ENCODE results near the gene IRAK1. TPM values are rescaled to one million over a fixed set of nuclear protein-coding genes. Genes with fewer than 3 reads are reported as not detected.

The IRAK1 gene
- total RNA-seq, 2 donors from 2014 or later, result 71.0 to 83.9 TPM

GRCh38 chrX:153970357-153971123 lies 49.2 kb downstream of the IRAK1 start:
- no peaks in the 10 kb centered on the region for H3K9me3 ChIP-seq
- peaks cover 19 to 51% of the 10 kb centered on the region in 2 donors for H3K4me1 ChIP-seq (ENCODE audit: control insufficient read depth in 1 of 2, low read depth in 2 of 2)
- H3K4me3 ChIP-seq, result peak overlapping the region; percentile 87
- no peaks in the 10 kb centered on the region for H3K36me3 ChIP-seq
- DNase-seq (ENCODE audit: low spot score), result no peak
- no peaks in the 10 kb centered on the region for H3K27me3 ChIP-seq (replicated peaks; ENCODE audit: insufficient read depth)
- peak; percentile 40 for ATAC-seq (ENCODE audit: insufficient number of reproducible peaks, low FRiP score, low read depth)
- no peak for TF ChIP-seq CTCF (IDR thresholded peaks at IDR 0.05)
- peak overlapping the region; percentile 96 to 98 for H3K27ac ChIP-seq

GRCh38 chrX:153969904-153970356 lies 49.8 kb downstream of the IRAK1 start:
- no peaks in the 10 kb centered on the region for H3K27me3 ChIP-seq (replicated peaks; ENCODE audit: insufficient read depth)
- H3K36me3 ChIP-seq, result no peaks in the 10 kb centered on the region
- H3K9me3 ChIP-seq, result no peaks in the 10 kb centered on the region
- H3K4me1 ChIP-seq (ENCODE audit: control insufficient read depth in 1 of 2, low read depth in 2 of 2), result peaks cover 19 to 53% of the 10 kb centered on the region in 2 donors
- peak overlapping the region; percentile 87 for H3K4me3 ChIP-seq
- DNase-seq (ENCODE audit: low spot score), result no peak
- no peak for ATAC-seq (ENCODE audit: insufficient number of reproducible peaks, low FRiP score, low read depth)
- peak overlapping the region; percentile 74 to 98 for H3K27ac ChIP-seq
- TF ChIP-seq CTCF (IDR thresholded peaks at IDR 0.05), result no peak

- no peaks in the 10 kb centered on the region for H3K36me3 ChIP-seq
- no peak for DNase-seq (ENCODE audit: low spot score)
- no peak for TF ChIP-seq CTCF (IDR thresholded peaks at IDR 0.05)
Measured at GRCh38 chrX:153969125-153969903, 50.4 kb downstream of the IRAK1 start.

GRCh38 chrX:153968754-153969124 lies 51.0 kb downstream of the IRAK1 start:
- peak overlapping the region; percentile 87 for H3K4me3 ChIP-seq
- peaks cover 15 to 42% of the 10 kb centered on the region in 2 donors for H3K4me1 ChIP-seq (ENCODE audit: control insufficient read depth in 1 of 2, low read depth in 2 of 2)
- DNase-seq (ENCODE audit: low spot score), result no peak
- TF ChIP-seq CTCF (IDR thresholded peaks at IDR 0.05), result no peak
- H3K27me3 ChIP-seq (replicated peaks; ENCODE audit: insufficient read depth), result no peaks in the 10 kb centered on the region
- H3K9me3 ChIP-seq, result no peaks in the 10 kb centered on the region
- H3K36me3 ChIP-seq, result no peaks in the 10 kb centered on the region
- ATAC-seq (ENCODE audit: insufficient number of reproducible peaks, low FRiP score, low read depth), result no peak
- H3K27ac ChIP-seq, result peak overlapping the region; percentile 74 to 98

More at GRCh38 chrX:153969125-153969903, 50.4 kb downstream of the IRAK1 start:
- Histone ChIP-seq H3K4me3 (peak overlapping the region; percentile 87), H3K9me3 (no peaks in the 10 kb centered on the region), H3K27me3 (replicated peaks; ENCODE audit: insufficient read depth) (no peaks in the 10 kb centered on the region), H3K27ac (peak overlapping the region; percentile 74 to 98), H3K4me1 (ENCODE audit: control insufficient read depth in 1 of 2, low read depth in 2 of 2) (peaks cover 19 to 47% of the 10 kb centered on the region in 2 donors)
- ATAC-seq (ENCODE audit: insufficient number of reproducible peaks, low FRiP score, low read depth), result no peak

- H3K27ac ChIP-seq, result peak overlapping the region; percentile 74 to 98
- DNase-seq (ENCODE audit: low spot score), result no peak
Measured at GRCh38 chrX:153968255-153968654, 51.4 kb downstream of the IRAK1 start.

More at GRCh38 chrX:153968255-153968654, 51.4 kb downstream of the IRAK1 start:
- Histone ChIP-seq H3K4me3 (peak overlapping the region; percentile 87), H3K4me1 (ENCODE audit: control insufficient read depth in 1 of 2, low read depth in 2 of 2) (peaks cover 13 to 38% of the 10 kb centered on the region in 2 donors), H3K36me3 (peaks cover 2% of the 10 kb centered on the region), H3K9me3 (no peaks in the 10 kb centered on the region), H3K27me3 (replicated peaks; ENCODE audit: insufficient read depth) (no peaks in the 10 kb centered on the region)
- no peak for TF ChIP-seq CTCF (IDR thresholded peaks at IDR 0.05)
- ATAC-seq (ENCODE audit: insufficient number of reproducible peaks, low FRiP score, low read depth), result no peak
